HEK293 (cell line): ENCODE results near the gene GPER1.

Experiments
- ELK4 ChIP-seq: IDR thresholded peaks from 2 replicates; pipeline ENCODE4 v1.6.1; 2011; ENCODE audit warnings: mild to moderate bottlenecking, low read depth, low read length, borderline replicate concordance
- OSR2 ChIP-seq: fragments of 450-650 bp; formaldehyde crosslinking; IDR thresholded peaks from 2 replicates; pipeline ENCODE4 v1.5.1; 2016; ENCODE audit warnings: missing biosample characterization, missing genetic modification characterization
- PRDM4 ChIP-seq: fragments of 450-650 bp; formaldehyde crosslinking; IDR thresholded peaks from 2 replicates; pipeline ENCODE4 v1.5.1; 2017; ENCODE audit warnings: missing biosample characterization, missing genetic modification characterization
- SALL2 ChIP-seq: fragments of 450-650 bp; formaldehyde crosslinking; IDR thresholded peaks from 2 replicates; pipeline ENCODE4 v1.5.0; 2017; ENCODE audit warnings: missing biosample characterization, mild to moderate bottlenecking, missing genetic modification characterization, borderline replicate concordance
- SCRT2 ChIP-seq: fragments of 450-650 bp; formaldehyde crosslinking; IDR thresholded peaks from 2 replicates; pipeline ENCODE4 v1.5.1; 2016; ENCODE audit warnings: missing biosample characterization, missing genetic modification characterization
- SETDB1 ChIP-seq: IDR thresholded peaks from one replicate; pipeline ENCODE4 v1.6.1; 2017; ENCODE audit warnings: mild to moderate bottlenecking, low read length, moderate library complexity, mixed read lengths; ENCODE audit not compliant: insufficient read length
- ZBTB10 ChIP-seq: fragments of 450-650 bp; formaldehyde crosslinking; IDR thresholded peaks from 2 replicates; pipeline ENCODE4 v1.5.1; 2016; ENCODE audit warnings: missing biosample characterization, missing genetic modification characterization
- ZBTB11 ChIP-seq: fragments of 450-650 bp; formaldehyde crosslinking; conservative IDR thresholded peaks from 2 replicates; pipeline ENCODE4 v1.5.1; 2016; ENCODE audit warnings: low read depth, missing biosample characterization, missing genetic modification characterization
- ZBTB20 ChIP-seq: fragments of 450-650 bp; formaldehyde crosslinking; IDR thresholded peaks from 2 replicates; pipeline ENCODE4 v1.5.1; 2016; ENCODE audit warnings: missing biosample characterization, missing genetic modification characterization
- ZBTB21 ChIP-seq: fragments of 450-650 bp; formaldehyde crosslinking; IDR thresholded peaks from 2 replicates; pipeline ENCODE4 v1.5.1; 2017; ENCODE audit warnings: missing biosample characterization, missing genetic modification characterization
- ZFHX2 ChIP-seq: fragments of 450-650 bp; formaldehyde crosslinking; conservative IDR thresholded peaks from 2 replicates; pipeline ENCODE4 v1.5.1; 2016; ENCODE audit warnings: missing biosample characterization, missing genetic modification characterization
- ZNF140 ChIP-seq: fragments of 450-650 bp; formaldehyde crosslinking; IDR thresholded peaks from 2 replicates; pipeline ENCODE4 v1.5.1; 2016; ENCODE audit warnings: missing biosample characterization, missing genetic modification characterization
- ZNF18 ChIP-seq: fragments of 450-650 bp; formaldehyde crosslinking; IDR thresholded peaks from 2 replicates; pipeline ENCODE4 v1.5.1; 2016; ENCODE audit warnings: missing biosample characterization, missing genetic modification characterization
- ZNF280C ChIP-seq: fragments of 450-650 bp; formaldehyde crosslinking; IDR thresholded peaks from 2 replicates; pipeline ENCODE4 v1.5.1; 2016; ENCODE audit warnings: missing biosample characterization, missing genetic modification characterization
- ZNF292 ChIP-seq: fragments of 450-650 bp; formaldehyde crosslinking; IDR thresholded peaks from 2 replicates; pipeline ENCODE4 v1.5.1; 2016; ENCODE audit warnings: low read depth, missing biosample characterization, missing genetic modification characterization, borderline replicate concordance
- ZNF48 ChIP-seq: fragments of 450-650 bp; formaldehyde crosslinking; IDR thresholded peaks from 2 replicates; pipeline ENCODE4 v1.5.1; 2016; ENCODE audit warnings: missing biosample characterization, missing genetic modification characterization
- ZNF660 ChIP-seq: fragments of 450-650 bp; IDR thresholded peaks from 2 replicates; pipeline ENCODE4 v1.5.1; 2018; ENCODE audit warnings: missing biosample characterization, mild to moderate bottlenecking, missing genetic modification characterization
- ZSCAN16 ChIP-seq: fragments of 450-650 bp; formaldehyde crosslinking; IDR thresholded peaks from 2 replicates; pipeline ENCODE4 v1.5.1; 2016; ENCODE audit warnings: missing biosample characterization, missing genetic modification characterization
- ZSCAN30 ChIP-seq: fragments of 450-650 bp; IDR thresholded peaks from 2 replicates; pipeline ENCODE4 v1.5.1; 2018; ENCODE audit warnings: missing biosample characterization, mild to moderate bottlenecking, missing genetic modification characterization, moderate library complexity
- TF ChIP-seq, protein P1 (sequence below): fragments of 450-650 bp; formaldehyde crosslinking; IDR thresholded peaks from 2 replicates; pipeline ENCODE4 v1.5.1; 2016; ENCODE audit warnings: missing biosample characterization, missing genetic modification characterization

Gene GPER1

DNA sequence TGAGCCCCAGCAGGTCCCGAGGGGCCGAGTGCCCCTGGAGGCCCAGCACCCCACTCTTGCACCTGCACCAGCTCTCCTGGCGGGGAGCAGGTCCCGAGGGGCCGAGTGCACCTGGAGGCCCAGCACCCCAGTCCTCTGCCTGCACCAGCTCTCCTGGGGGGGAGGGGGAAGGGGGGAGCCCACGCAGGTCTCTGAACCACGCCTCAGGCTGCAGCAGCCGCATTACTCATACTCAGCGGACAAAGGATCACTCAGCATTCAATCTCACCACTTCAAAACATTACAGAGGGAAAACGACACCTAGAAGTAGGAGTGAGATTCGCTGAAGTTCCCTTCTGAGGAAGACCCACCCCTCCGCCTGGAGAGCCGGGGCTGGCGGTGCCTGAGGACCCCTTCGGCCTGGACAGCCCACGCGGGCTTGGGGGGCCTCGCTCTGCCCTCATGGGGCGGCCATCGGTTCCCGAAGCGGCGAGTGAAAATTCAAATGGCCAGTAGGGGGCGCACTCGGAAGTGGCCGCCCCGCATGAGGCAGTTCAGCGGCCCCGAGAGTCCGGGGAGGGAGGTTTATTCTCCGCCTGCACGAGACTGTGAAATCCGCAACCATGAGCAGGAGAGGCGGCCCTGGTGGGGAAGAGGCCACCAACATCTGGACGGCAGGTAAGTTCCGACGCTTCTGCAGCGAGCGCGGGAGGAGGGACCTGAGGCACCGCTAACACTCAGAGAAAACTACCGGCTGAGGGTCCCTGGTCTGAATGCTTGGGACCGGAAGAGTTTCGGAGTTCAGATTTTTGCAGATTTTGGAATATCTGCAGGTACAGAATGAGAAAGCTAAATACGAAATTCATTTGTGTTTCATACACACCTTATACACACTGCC, 1.1 kb upstream of the GPER1 start (continued):
- TF ChIP-seq SALL2 (tag by site-specific recombination) (no peak), ELK4 (no peak), PRDM4 (tag by site-specific recombination) (no peak), ZNF292 (tag by site-specific recombination) (no peak), ZFHX2 (tag by site-specific recombination) (peak; percentile 58; the same call in 1 of the 2 replicates), OSR2 (tag by site-specific recombination) (no peak), ZNF18 (no peak), ZBTB20 (tag by site-specific recombination) (0 out of 2 replicates have a peak, but pooled peaks have one; percentile 13), ZBTB10 (tag by site-specific recombination) (peak; percentile 44; the same call in 1 of the 2 replicates), ZBTB21 (tag by site-specific recombination) (no peak), ZNF280C (tag by site-specific recombination) (no peak), ZNF660 (tag by site-specific recombination) (peak; percentile 31; the same call in 1 of the 2 replicates), ZSCAN30 (0 out of 2 replicates have a peak, but pooled peaks have one; percentile 48), ZSCAN16 (no peak), SCRT2 (tag by site-specific recombination) (no peak), SETDB1 (no peak), ZBTB11 (tag by site-specific recombination) (no peak), ZNF48 (no peak), ZNF140 (tag by site-specific recombination) (no peak)
- TF ChIP-seq, protein P1, sequence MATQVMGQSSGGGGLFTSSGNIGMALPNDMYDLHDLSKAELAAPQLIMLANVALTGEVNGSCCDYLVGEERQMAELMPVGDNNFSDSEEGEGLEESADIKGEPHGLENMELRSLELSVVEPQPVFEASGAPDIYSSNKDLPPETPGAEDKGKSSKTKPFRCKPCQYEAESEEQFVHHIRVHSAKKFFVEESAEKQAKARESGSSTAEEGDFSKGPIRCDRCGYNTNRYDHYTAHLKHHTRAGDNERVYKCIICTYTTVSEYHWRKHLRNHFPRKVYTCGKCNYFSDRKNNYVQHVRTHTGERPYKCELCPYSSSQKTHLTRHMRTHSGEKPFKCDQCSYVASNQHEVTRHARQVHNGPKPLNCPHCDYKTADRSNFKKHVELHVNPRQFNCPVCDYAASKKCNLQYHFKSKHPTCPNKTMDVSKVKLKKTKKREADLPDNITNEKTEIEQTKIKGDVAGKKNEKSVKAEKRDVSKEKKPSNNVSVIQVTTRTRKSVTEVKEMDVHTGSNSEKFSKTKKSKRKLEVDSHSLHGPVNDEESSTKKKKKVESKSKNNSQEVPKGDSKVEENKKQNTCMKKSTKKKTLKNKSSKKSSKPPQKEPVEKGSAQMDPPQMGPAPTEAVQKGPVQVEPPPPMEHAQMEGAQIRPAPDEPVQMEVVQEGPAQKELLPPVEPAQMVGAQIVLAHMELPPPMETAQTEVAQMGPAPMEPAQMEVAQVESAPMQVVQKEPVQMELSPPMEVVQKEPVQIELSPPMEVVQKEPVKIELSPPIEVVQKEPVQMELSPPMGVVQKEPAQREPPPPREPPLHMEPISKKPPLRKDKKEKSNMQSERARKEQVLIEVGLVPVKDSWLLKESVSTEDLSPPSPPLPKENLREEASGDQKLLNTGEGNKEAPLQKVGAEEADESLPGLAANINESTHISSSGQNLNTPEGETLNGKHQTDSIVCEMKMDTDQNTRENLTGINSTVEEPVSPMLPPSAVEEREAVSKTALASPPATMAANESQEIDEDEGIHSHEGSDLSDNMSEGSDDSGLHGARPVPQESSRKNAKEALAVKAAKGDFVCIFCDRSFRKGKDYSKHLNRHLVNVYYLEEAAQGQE (tag by site-specific recombination) = no peak
